Small intestine (tissue), 7 donors: ENCODE measurements around the gene FTO. TPM values are rescaled to one million over a fixed set of nuclear protein-coding genes. Genes with fewer than 3 reads are reported as not detected.

Experiments
- DNase-seq, 2 donors: peaks; one replicate each; pipeline versions ENCODE4 v3.0.0 to v3.0.0-alpha.2; 2013
- FAIRE-seq: peaks from 2 replicates; lab custom pipeline; 2012; peaks lifted over from hg19 to GRCh38; lab: Jason Lieb, UNC
- H3K27ac ChIP-seq, 3 donors: one replicate each; pipeline ENCODE4 v1.5.1; 2013; ENCODE audit warnings: low read length in 2 of 3, mild to moderate bottlenecking in 2 of 3, control low read depth in 1 of 3, inconsistent platforms in 1 of 3, low read depth in 1 of 3, moderate library complexity in 1 of 3
- H3K27me3 ChIP-seq, 3 donors: one replicate each; pipeline ENCODE4 v1.6.1; 2013; ENCODE audit warnings: low read length in 3 of 3, inconsistent platforms in 1 of 3; ENCODE audit not compliant: control insufficient read depth in 3 of 3, insufficient read depth in 3 of 3
- H3K36me3 ChIP-seq, 3 donors: one replicate each; pipeline ENCODE4 v1.6.1; 2013; ENCODE audit warnings: low read length in 3 of 3, inconsistent platforms in 1 of 3, low read depth in 1 of 3, mild to moderate bottlenecking in 1 of 3, moderate library complexity in 1 of 3; ENCODE audit not compliant: control insufficient read depth in 3 of 3, insufficient read depth in 2 of 3
- H3K4me1 ChIP-seq, 3 donors: one replicate each; pipeline ENCODE4 v1.6.1; 2013; ENCODE audit warnings: low read length in 2 of 3, inconsistent platforms in 1 of 3, low read depth in 1 of 3, mild to moderate bottlenecking in 1 of 3, moderate library complexity in 1 of 3; ENCODE audit not compliant: control insufficient read depth in 3 of 3, insufficient read depth in 2 of 3
- H3K4me3 ChIP-seq, 3 donors: one replicate each; pipeline ENCODE4 v1.5.1; 2013; ENCODE audit warnings: low read length in 3 of 3, control low read depth in 1 of 3, inconsistent platforms in 1 of 3, low read depth in 1 of 3, mild to moderate bottlenecking in 1 of 3, moderate library complexity in 1 of 3
- H3K9me3 ChIP-seq, 2 donors: one replicate each; pipeline ENCODE4 v1.6.1; 2013; ENCODE audit warnings: low read depth in 1 of 2, low read length in 1 of 2; ENCODE audit not compliant: control insufficient read depth in 2 of 2, insufficient read depth in 1 of 2
- WGBS, 3 donors: extraction: QIAGEN DNeasy Blood & Tissue Kit; methylation state at CpG; one replicate each; pipeline ENCODE4 v1.1.7; 2013; 5-methylcytosine and 5-hydroxymethylcytosine counted together
- polyA plus RNA-seq, 4 donors: library from polyadenylated mRNA; stranded (reverse) in 3 of 4; unstranded in 1 of 4; fragments of 200-250 nt in 3 of 4; fragments of 120-200 nt in 1 of 4; gene quantifications; one replicate each; pipeline versions ENCODE4 v1.2.1 to v1.2.3, GENCODE V29; 2013
- donor health status: healthy with polysubstance abuse.
- donor health status: control.
- donor health status: control.
- donor health status: Bipolar disorder and iron deficiency.
- donor health status: healthy.

The FTO gene
- polyA plus RNA-seq, 4 donors: 5.4 to 36.8 (median 12.2) TPM

- Histone ChIP-seq H3K4me3 (no peak overlapping the region), H3K9me3 (no peaks in the 10 kb centered on the region), H3K27ac (no peak overlapping the region), H3K36me3 (peaks cover 0 to 2% (median 0%) of the 10 kb centered on the region in 3 donors), H3K27me3 (no peaks in the 10 kb centered on the region), H3K4me1 (no peaks in the 10 kb centered on the region)
- DNase-seq (no peak), FAIRE-seq (no peak)
- WGBS, 3 donors: 78 to 85% (median 82%) methylated on average over 13 of the region's 13 CpGs
Measured at GRCh38 chr16:54062361-54063278, 358.7 kb downstream of the FTO start.

GRCh38 chr16:54063279-54063773 is 359.4 kb downstream of the FTO start:
- DNase-seq (no peak), FAIRE-seq (no peak)
- no peak overlapping the region for H3K4me3 ChIP-seq
- H3K4me1 ChIP-seq: no peaks in the 10 kb centered on the region
- no peaks in the 10 kb centered on the region for H3K9me3 ChIP-seq
- H3K36me3 ChIP-seq: no peaks in the 10 kb centered on the region
- H3K27me3 ChIP-seq: no peaks in the 10 kb centered on the region
- H3K27ac ChIP-seq: no peak overlapping the region
- 77 to 94% (median 91%) methylated on average over 10 of the region's 10 CpGs for WGBS, 3 donors

GRCh38 chr16:54066451-54067105 is 362.6 kb downstream of the FTO start:
- no peaks in the 10 kb centered on the region for H3K36me3 ChIP-seq
- no peak overlapping the region for H3K4me3 ChIP-seq
- DNase-seq (no peak), FAIRE-seq (no peak)
- no peaks in the 10 kb centered on the region for H3K9me3 ChIP-seq
- H3K4me1 ChIP-seq: no peaks in the 10 kb centered on the region
- no peaks in the 10 kb centered on the region for H3K27me3 ChIP-seq
- 89 to 92% (median 90%) methylated on average over 4 of the region's 4 CpGs for WGBS, 3 donors
- no peak overlapping the region for H3K27ac ChIP-seq

- Histone ChIP-seq H3K27me3 (no peaks in the 10 kb centered on the region), H3K4me1 (no peaks in the 10 kb centered on the region), H3K36me3 (no peaks in the 10 kb centered on the region), H3K27ac (no peak overlapping the region), H3K4me3 (no peak overlapping the region), H3K9me3 (no peaks in the 10 kb centered on the region)
- FAIRE-seq: no peak
- 71 to 87% (median 83%) methylated on average over 8 of the region's 8 CpGs for WGBS, 3 donors
- DNase-seq: no peak
Measured at GRCh38 chr16:54067322-54068065, 363.5 kb downstream of the FTO start.

- no peaks in the 10 kb centered on the region for H3K27me3 ChIP-seq
- H3K36me3 ChIP-seq: no peaks in the 10 kb centered on the region
- no peaks in the 10 kb centered on the region for H3K9me3 ChIP-seq
- FAIRE-seq: no peak
- WGBS, 3 donors: 56 to 76% (median 59%) methylated on average over 2 of the region's 2 CpGs
- no peak overlapping the region for H3K4me3 ChIP-seq
- no peak overlapping the region for H3K27ac ChIP-seq
- H3K4me1 ChIP-seq: no peaks in the 10 kb centered on the region
- DNase-seq: peak in 1 of 2 donors; percentile 22
Measured at GRCh38 chr16:54068212-54068611, 364.3 kb downstream of the FTO start.

- FAIRE-seq (no peak), DNase-seq (no peak)
- Histone ChIP-seq H3K4me1 (no peaks in the 10 kb centered on the region), H3K9me3 (no peaks in the 10 kb centered on the region), H3K36me3 (no peaks in the 10 kb centered on the region), H3K27me3 (no peaks in the 10 kb centered on the region), H3K27ac (no peak overlapping the region), H3K4me3 (no peak overlapping the region)
- 93 to 98% (median 95%) methylated on average over 3 of the region's 3 CpGs for WGBS, 3 donors
Measured at GRCh38 chr16:54069601-54070239, 365.8 kb downstream of the FTO start.

GRCh38 chr16:54070789-54071343 is 366.9 kb downstream of the FTO start:
- Histone ChIP-seq H3K27me3 (no peaks in the 10 kb centered on the region), H3K27ac (no peak overlapping the region), H3K36me3 (no peaks in the 10 kb centered on the region), H3K4me1 (no peaks in the 10 kb centered on the region), H3K4me3 (no peak overlapping the region), H3K9me3 (no peaks in the 10 kb centered on the region)
- 91 to 94% (median 92%) methylated on average over 2 of the region's 2 CpGs for WGBS, 3 donors
- FAIRE-seq: no peak
- no peak for DNase-seq
